Measurements from ENCODE around the gene ANKH. TPM values are rescaled to one million over a fixed set of nuclear protein-coding genes. Genes with fewer than 3 reads are reported as not detected.

ANKH gene
- total RNA-seq, 1 experiment from 2014 or later, result 65.2 TPM

GRCh38 chr5:14768508-14769365, 102.8 kb downstream of the ANKH start:
- ChIA-PET CTCF (interaction anchor here (1.4 kb wide), 1 partner anchor 235 kb away, joined by 3 read pairs; no protein-coding TSS in a partner anchor), POLR2A (no interaction called here), RAD21 (ENCODE audit: low non-redundant PET in 1 of 2, low total read pairs in 2 of 2, uncharacterized antibody in 2 of 2, unreplicated experiment in 2 of 2) (no interaction called here)
- ATAC-seq (no peak), DNase-seq (ENCODE audit: low read depth, low spot score) (no peak)
- Histone ChIP-seq H4K20me1 (ENCODE audit: insufficient read depth) (no peaks in the 10 kb centered on the region), H3K4me2 (ENCODE audit: low read length) (no peak overlapping the region), H3K4me3 (replicated peaks in 1 of 2; ENCODE audit: low read depth in 1 of 2, low read length in 2 of 2) (no peak overlapping the region), H3K9me2 (ENCODE audit: insufficient read depth) (no peaks in the 10 kb centered on the region), H3K4me1 (ENCODE audit: control insufficient read depth in 1 of 2, insufficient read depth in 2 of 2, low read length in 2 of 2) (no peaks in the 10 kb centered on the region), H3K9ac (ENCODE audit: low read length) (no peak overlapping the region), H3K36me3 (ENCODE audit: control insufficient read depth in 1 of 2, insufficient read depth in 2 of 2, low read length in 2 of 2) (no peaks in the 10 kb centered on the region), H3K27ac (ENCODE audit: low read depth, low read length) (no peak overlapping the region), H2AFZ (ENCODE audit: low read depth, low read length, poor library complexity, severe bottlenecking) (no peak overlapping the region), H3K9me3 (ENCODE audit: control insufficient read depth in 1 of 2, insufficient read depth in 1 of 2, low read depth in 1 of 2, low read length in 2 of 2) (no peaks in the 10 kb centered on the region), H3K79me2 (ENCODE audit: insufficient read depth, low read length) (no peaks in the 10 kb centered on the region), H3K27me3 (ENCODE audit: insufficient read depth, low read length) (no peaks in the 10 kb centered on the region)
- TF ChIP-seq TCF7L2 (IDR thresholded peaks at IDR 0.05; ENCODE audit: borderline replicate concordance, extremely low read depth, insufficient read depth, insufficient read length) (no peak), CEBPB (IDR thresholded peaks at IDR 0.05; ENCODE audit: low read depth) (no peak)
- TF ChIP-seq, protein P1, sequence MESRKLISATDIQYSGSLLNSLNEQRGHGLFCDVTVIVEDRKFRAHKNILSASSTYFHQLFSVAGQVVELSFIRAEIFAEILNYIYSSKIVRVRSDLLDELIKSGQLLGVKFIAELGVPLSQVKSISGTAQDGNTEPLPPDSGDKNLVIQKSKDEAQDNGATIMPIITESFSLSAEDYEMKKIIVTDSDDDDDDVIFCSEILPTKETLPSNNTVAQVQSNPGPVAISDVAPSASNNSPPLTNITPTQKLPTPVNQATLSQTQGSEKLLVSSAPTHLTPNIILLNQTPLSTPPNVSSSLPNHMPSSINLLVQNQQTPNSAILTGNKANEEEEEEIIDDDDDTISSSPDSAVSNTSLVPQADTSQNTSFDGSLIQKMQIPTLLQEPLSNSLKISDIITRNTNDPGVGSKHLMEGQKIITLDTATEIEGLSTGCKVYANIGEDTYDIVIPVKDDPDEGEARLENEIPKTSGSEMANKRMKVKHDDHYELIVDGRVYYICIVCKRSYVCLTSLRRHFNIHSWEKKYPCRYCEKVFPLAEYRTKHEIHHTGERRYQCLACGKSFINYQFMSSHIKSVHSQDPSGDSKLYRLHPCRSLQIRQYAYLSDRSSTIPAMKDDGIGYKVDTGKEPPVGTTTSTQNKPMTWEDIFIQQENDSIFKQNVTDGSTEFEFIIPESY (IDR thresholded peaks at IDR 0.05; ENCODE audit: extremely low read depth, insufficient replicate concordance, low read length), result no peak
- intact Hi-C loops (cut with micrococcal nuclease), result no loop called here
- BruUV-seq (replicated peaks), result no TSS peak

DNA sequence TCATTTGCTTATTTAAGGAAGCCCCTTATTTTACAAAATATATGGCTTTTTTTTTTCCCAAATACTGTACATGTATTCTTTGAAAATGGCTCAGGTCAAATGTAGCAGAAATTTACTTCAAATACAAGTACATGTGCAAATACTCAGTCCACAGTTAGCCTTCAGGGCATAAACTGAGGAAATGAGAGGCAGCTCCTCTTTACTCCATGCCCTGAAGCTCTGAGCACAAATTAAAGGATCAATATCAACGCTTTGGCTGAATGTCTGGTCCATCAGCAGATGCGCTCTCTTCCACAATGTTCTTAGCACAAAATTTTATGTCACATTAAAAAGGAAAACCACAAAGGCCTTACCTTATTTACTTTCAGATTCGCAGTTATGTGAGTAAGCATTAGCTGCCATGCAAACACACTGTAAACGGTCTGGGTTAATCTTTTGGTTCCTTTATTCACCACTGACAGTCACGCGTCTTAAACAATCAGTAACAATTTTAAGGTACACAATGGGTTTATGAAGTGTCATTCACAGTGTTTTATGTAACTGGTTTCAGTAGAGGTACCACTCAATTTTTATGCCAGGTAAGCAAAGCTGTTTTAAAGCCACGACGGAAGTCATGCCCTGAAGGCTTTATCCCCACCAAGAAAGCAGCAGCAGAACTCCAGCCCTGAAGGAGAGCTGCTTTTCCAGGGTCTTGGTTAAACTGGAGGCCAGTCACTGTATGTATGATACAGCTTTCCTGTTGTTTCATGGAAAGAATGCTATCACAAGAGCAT, 103.7 kb downstream of the ANKH start:
- no TSS peak for BruUV-seq (replicated peaks)
- no peaks in the 10 kb centered on the region for H3K36me3 ChIP-seq (ENCODE audit: control insufficient read depth in 1 of 2, insufficient read depth in 2 of 2, low read length in 2 of 2)
- no peaks in the 10 kb centered on the region for H3K27me3 ChIP-seq (ENCODE audit: insufficient read depth, low read length)
- no peak overlapping the region for H3K9ac ChIP-seq (ENCODE audit: low read length)
- no peaks in the 10 kb centered on the region for H3K9me3 ChIP-seq (ENCODE audit: control insufficient read depth in 1 of 2, insufficient read depth in 1 of 2, low read depth in 1 of 2, low read length in 2 of 2)
- H3K4me3 ChIP-seq (replicated peaks in 1 of 2; ENCODE audit: low read depth in 1 of 2, low read length in 2 of 2), result no peak overlapping the region
- H3K4me2 ChIP-seq (ENCODE audit: low read length), result no peak overlapping the region
- TF ChIP-seq, protein P2, sequence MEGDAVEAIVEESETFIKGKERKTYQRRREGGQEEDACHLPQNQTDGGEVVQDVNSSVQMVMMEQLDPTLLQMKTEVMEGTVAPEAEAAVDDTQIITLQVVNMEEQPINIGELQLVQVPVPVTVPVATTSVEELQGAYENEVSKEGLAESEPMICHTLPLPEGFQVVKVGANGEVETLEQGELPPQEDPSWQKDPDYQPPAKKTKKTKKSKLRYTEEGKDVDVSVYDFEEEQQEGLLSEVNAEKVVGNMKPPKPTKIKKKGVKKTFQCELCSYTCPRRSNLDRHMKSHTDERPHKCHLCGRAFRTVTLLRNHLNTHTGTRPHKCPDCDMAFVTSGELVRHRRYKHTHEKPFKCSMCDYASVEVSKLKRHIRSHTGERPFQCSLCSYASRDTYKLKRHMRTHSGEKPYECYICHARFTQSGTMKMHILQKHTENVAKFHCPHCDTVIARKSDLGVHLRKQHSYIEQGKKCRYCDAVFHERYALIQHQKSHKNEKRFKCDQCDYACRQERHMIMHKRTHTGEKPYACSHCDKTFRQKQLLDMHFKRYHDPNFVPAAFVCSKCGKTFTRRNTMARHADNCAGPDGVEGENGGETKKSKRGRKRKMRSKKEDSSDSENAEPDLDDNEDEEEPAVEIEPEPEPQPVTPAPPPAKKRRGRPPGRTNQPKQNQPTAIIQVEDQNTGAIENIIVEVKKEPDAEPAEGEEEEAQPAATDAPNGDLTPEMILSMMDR (IDR thresholded peaks at IDR 0.05 in 2 of 3, conservative IDR thresholded peaks at IDR 0.05 in 1 of 3; ENCODE audit: borderline replicate concordance in 1 of 3, insufficient read depth in 1 of 3, low read depth in 2 of 3, low read length in 2 of 3), result no peak
- TF ChIP-seq ZNF274 (IDR thresholded peaks at IDR 0.05; ENCODE audit: low read depth, low read length), result no peak
- no peak for TF ChIP-seq POLR2AphosphoS5 (IDR thresholded peaks at IDR 0.05; ENCODE audit: low read depth, low read length)
- TF ChIP-seq, protein P3, sequence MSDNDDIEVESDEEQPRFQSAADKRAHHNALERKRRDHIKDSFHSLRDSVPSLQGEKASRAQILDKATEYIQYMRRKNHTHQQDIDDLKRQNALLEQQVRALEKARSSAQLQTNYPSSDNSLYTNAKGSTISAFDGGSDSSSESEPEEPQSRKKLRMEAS (IDR thresholded peaks at IDR 0.05), result no peak
- TF ChIP-seq, protein P4, sequence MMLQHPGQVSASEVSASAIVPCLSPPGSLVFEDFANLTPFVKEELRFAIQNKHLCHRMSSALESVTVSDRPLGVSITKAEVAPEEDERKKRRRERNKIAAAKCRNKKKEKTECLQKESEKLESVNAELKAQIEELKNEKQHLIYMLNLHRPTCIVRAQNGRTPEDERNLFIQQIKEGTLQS (IDR thresholded peaks at IDR 0.05), result no peak
- H4K20me1 ChIP-seq (ENCODE audit: insufficient read depth), result no peaks in the 10 kb centered on the region
- no peak overlapping the region for H2AFZ ChIP-seq (ENCODE audit: low read depth, low read length, poor library complexity, severe bottlenecking)
- POLR2A ChIA-PET, result no interaction called here
- DNase-seq (ENCODE audit: low read depth, low spot score) (no peak), ATAC-seq (no peak)
- CTCF ChIA-PET, result no interaction called here
- intact Hi-C loops (cut with micrococcal nuclease), result no loop called here
- no peaks in the 10 kb centered on the region for H3K9me2 ChIP-seq (ENCODE audit: insufficient read depth)
- RAD21 ChIA-PET (ENCODE audit: low non-redundant PET in 1 of 2, low total read pairs in 2 of 2, uncharacterized antibody in 2 of 2, unreplicated experiment in 2 of 2), result no interaction called here
- H3K79me2 ChIP-seq (ENCODE audit: insufficient read depth, low read length), result no peaks in the 10 kb centered on the region
- H3K27ac ChIP-seq (ENCODE audit: low read depth, low read length), result no peak overlapping the region
- no peaks in the 10 kb centered on the region for H3K4me1 ChIP-seq (ENCODE audit: control insufficient read depth in 1 of 2, insufficient read depth in 2 of 2, low read length in 2 of 2)
